ENCODE data around the gene CYLC2.

The CYLC2 gene, protein sequence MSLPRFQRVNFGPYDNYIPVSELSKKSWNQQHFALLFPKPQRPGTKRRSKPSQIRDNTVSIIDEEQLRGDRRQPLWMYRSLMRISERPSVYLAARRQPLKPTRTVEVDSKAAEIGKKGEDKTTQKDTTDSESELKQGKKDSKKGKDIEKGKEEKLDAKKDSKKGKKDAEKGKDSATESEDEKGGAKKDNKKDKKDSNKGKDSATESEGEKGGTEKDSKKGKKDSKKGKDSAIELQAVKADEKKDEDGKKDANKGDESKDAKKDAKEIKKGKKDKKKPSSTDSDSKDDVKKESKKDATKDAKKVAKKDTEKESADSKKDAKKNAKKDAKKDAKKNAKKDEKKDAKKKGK

GRCh38 chr9:102995033-102995432 lies at the start of gene CYLC2:
Gene CYLC2, plus strand, starts transcription at chr9:102995333. Its CDS starts 48 bp downstream, at chr9:102995381.
- no peak for DNase-seq

GRCh38 chr9:102950346-102950745 lies 44.8 kb upstream of the CYLC2 start:
- no peak for DNase-seq

DNA sequence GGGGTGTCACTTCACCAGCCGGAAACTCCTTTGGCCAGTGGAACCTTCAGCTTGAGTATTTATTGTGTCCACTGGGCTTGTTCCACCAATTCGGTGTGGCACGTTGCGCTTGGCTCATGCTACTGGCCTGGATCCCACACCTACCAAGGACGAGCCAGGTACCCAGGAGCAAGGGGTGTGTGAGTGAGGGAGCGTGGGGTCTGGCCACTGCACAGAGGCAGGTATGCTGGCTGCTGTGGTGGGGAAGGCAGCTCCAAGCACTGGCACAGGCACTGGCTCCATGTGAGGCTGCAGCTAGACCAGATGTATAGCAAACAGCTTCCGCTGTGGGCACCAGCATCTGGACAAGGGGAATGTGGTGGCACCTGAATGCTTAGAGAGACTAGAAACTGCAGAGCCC lies 28.1 kb upstream of the CYLC2 start:
- no peak for DNase-seq

DNA sequence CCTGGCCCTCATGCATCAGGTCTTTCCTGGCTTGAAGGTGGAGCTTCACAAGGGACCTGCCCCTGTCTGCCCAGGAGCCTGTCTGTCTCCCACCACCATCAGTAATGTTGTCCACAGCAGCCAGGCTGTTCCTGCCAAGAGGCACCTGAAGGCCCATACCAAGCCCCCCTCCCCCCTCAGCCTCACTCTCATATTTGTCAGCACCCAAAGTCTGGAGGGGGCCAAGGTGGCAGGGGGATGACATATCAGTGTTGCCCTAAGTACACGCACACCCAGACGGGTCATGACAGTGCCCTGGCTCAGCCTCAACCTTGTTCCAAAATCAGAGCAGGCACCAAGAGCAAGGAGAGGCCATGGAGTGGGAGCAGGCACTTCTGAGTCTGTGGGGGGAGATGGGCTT lies 27.2 kb upstream of the CYLC2 start:
- DNase-seq = no peak

DNA sequence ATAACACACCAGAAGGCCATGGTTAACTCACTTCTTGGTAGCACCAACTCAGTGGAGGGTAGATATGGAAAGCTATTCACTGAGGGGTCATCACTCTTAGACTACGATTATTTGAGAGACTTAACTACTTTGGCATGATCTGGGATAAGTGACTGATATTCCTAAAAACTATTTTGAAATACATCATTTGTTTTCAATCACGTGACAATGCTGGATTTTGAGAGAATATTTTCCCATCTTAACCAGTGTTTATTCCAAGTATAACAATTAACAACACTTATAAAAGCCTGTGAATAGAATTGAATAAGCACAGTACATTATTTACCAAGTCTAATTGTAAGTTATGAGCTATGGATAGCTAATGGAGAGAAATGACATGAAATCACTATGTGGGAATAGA lies 22.4 kb upstream of the CYLC2 start:
- no peak for DNase-seq

DNA sequence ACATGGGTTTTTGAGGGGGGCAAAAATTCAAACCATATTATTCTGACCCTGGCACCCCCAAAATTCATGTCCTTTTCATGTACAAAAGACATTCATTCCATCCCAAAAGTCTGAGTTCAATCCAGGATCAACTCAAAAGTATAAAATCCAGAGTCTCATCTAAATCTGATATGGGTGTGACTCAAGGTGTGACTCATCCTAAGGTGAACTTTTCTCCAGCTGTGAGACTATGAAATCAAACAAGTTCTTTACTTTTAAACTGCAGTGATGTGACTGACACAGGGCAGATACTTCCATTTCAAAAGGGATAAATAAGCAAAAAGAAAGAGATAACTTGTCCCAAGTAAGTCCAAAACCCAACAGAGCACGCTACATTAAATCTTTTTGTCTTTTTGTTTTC lies 20.6 kb upstream of the CYLC2 start:
- no peak for DNase-seq

GRCh38 chr9:102975251-102975650 lies 19.9 kb upstream of the CYLC2 start:
- DNase-seq = no peak

GRCh38 chr9:102985162-102985895 lies 9.8 kb upstream of the CYLC2 start:
- no peak for DNase-seq

GRCh38 chr9:102986425-102986824 lies 8.7 kb upstream of the CYLC2 start:
- DNase-seq = no peak

DNA sequence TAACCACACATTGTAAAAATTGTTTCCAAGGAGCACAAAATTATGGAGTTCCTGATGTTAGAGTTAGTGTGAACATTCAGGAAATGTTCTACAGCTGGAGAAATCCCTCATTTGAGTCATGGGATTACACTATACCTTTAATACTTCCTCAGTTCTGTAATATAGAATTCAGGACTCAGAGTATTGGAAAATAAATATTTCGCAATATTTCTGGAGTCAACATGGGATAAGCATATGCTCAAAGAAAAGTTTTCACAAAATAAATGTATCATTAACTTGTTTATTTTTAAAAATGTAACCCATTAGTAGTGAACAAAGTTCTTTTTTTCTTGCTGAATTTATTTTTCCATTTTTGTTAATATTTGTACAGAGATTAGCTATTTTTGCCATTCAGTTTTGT lies 8.6 kb downstream of the CYLC2 start:
- no peak for DNase-seq

DNA sequence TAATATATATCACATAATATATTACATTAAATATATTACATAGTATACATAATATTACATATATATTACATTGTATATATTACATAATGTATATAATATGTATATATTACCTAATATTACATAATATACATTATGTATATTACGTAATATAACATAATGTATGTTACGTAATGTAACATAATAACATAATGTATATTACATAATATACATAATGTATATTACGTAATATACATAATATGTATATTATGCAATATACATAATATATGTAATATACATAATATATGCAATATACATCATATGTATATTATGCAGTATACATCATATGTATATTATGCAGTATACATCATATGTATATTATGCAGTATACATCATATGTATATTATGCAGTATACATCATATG lies 19.1 kb downstream of the CYLC2 start:
- DNase-seq = no peak

- DNase-seq = no peak
These were observed 30.7 kb downstream of the CYLC2 start for GRCh38 chr9:103025796-103026195.

DNA sequence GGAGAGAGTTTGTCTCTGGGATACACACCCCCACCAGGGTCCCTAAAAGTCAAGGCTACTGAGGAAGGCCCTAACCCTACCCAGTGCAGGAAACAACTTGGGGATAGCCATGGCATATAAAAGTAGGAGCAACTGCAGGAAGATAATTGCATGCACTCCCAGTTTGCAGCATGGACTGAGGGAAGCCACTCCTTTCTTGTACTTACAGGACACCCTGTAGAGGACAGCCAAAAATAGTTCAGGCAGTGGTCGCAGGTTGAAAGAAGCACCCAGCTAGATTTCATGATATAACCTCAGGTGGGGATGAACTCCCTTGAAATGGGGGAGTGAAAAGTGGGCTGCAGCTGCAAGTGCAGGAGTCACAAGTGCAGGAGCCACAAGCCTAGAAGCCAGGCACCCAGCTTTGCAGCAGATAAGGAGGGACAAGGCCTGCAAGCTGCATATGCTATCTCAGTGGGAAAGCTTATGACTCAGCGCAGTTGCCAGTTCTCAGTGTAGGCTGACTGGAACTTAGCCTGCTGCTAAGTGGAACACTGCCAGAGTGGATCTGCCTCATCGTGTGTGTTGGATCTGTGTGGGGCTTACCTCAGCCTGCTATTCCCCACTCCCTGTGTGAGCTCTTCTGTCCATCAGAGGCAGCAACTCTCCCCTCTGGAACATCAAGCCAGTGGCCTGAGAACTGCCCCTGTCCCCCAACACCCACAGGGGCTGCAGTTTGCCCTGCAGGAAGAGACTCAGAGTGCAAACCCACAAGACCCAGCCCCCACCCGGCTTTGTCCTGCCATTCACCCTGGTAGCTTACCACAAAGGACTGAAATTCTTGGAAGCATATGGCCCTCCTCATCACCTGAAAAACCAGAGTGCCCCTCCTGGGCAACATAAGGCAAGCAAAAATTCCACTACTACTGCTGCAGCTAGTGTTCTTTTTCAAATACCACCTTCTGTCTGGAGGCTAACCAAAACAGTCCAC lies 42.7 kb downstream of the CYLC2 start:
- no peak for DNase-seq

GRCh38 chr9:103041961-103042360 lies 46.8 kb downstream of the CYLC2 start:
- no peak for DNase-seq

All from NCI-H1105 treated with DMSO at 0.1 percent for 48 hours (cell line).